ENCODE measurements around the gene CNDP2.

The CNDP2 gene

GRCh38 chr18:74478880-74479279 is 17.3 kb upstream of the CNDP2 start:
- in situ Hi-C loops (cut with HindIII; ENCODE audit: low pct_unique_long_range_greater_than_20kb, low sequenced_read_pairs) = no loop called here
- DNase-seq (ENCODE audit: low read depth in 1 of 2, low spot score in 1 of 2) = no peak

GRCh38 chr18:74479486-74480148 is 16.5 kb upstream of the CNDP2 start:
- DNase-seq (ENCODE audit: low read depth in 1 of 2, low spot score in 1 of 2) = no peak
- TF ChIP-seq JUND (IDR thresholded peaks at IDR 0.05; ENCODE audit: low read depth) = no peak
- in situ Hi-C loops (cut with HindIII; ENCODE audit: low pct_unique_long_range_greater_than_20kb, low sequenced_read_pairs) = no loop called here

More at GRCh38 chr18:74478880-74479279, 17.3 kb upstream of the CNDP2 start:
- TF ChIP-seq JUND (IDR thresholded peaks at IDR 0.05; ENCODE audit: low read depth) = no peak

- in situ Hi-C loops (cut with HindIII; ENCODE audit: low pct_unique_long_range_greater_than_20kb, low sequenced_read_pairs) = no loop called here
- DNase-seq (ENCODE audit: low read depth in 1 of 2, low spot score in 1 of 2) = no peak
- no peak for TF ChIP-seq JUND (IDR thresholded peaks at IDR 0.05; ENCODE audit: low read depth)
These were observed 16.0 kb upstream of the CNDP2 start for GRCh38 chr18:74480149-74480651.

GRCh38 chr18:74482697-74483096 is 13.5 kb upstream of the CNDP2 start:
- in situ Hi-C loops (cut with HindIII; ENCODE audit: low pct_unique_long_range_greater_than_20kb, low sequenced_read_pairs) = no loop called here
- no peak for DNase-seq (ENCODE audit: low read depth in 1 of 2, low spot score in 1 of 2)

GRCh38 chr18:74486119-74486849 is 9.9 kb upstream of the CNDP2 start:
- no peak for DNase-seq (ENCODE audit: low read depth in 1 of 2, low spot score in 1 of 2)
- in situ Hi-C loops (cut with HindIII; ENCODE audit: low pct_unique_long_range_greater_than_20kb, low sequenced_read_pairs) = no loop called here
- TF ChIP-seq JUND (IDR thresholded peaks at IDR 0.05; ENCODE audit: low read depth) = no peak

More at GRCh38 chr18:74482697-74483096, 13.5 kb upstream of the CNDP2 start:
- TF ChIP-seq JUND (IDR thresholded peaks at IDR 0.05; ENCODE audit: low read depth) = no peak

GRCh38 chr18:74488354-74488753 is 7.8 kb upstream of the CNDP2 start:
- TF ChIP-seq JUND (IDR thresholded peaks at IDR 0.05; ENCODE audit: low read depth) = no peak
- in situ Hi-C loops (cut with HindIII; ENCODE audit: low pct_unique_long_range_greater_than_20kb, low sequenced_read_pairs) = no loop called here
- DNase-seq (ENCODE audit: low read depth in 1 of 2, low spot score in 1 of 2) = no peak

GRCh38 chr18:74488864-74489263 is 7.3 kb upstream of the CNDP2 start:
- in situ Hi-C loops (cut with HindIII; ENCODE audit: low pct_unique_long_range_greater_than_20kb, low sequenced_read_pairs) = no loop called here
- no peak for TF ChIP-seq JUND (IDR thresholded peaks at IDR 0.05; ENCODE audit: low read depth)
- DNase-seq (ENCODE audit: low read depth in 1 of 2, low spot score in 1 of 2) = no peak

- no peak for DNase-seq (ENCODE audit: low read depth in 1 of 2, low spot score in 1 of 2)
- in situ Hi-C loops (cut with HindIII; ENCODE audit: low pct_unique_long_range_greater_than_20kb, low sequenced_read_pairs) = no loop called here
- no peak for TF ChIP-seq JUND (IDR thresholded peaks at IDR 0.05; ENCODE audit: low read depth)
These were observed 6.5 kb upstream of the CNDP2 start for GRCh38 chr18:74489676-74490075.

GRCh38 chr18:74492259-74492658 is 3.9 kb upstream of the CNDP2 start:
- TF ChIP-seq JUND (IDR thresholded peaks at IDR 0.05; ENCODE audit: low read depth) = no peak
- in situ Hi-C loops (cut with HindIII; ENCODE audit: low pct_unique_long_range_greater_than_20kb, low sequenced_read_pairs) = no loop called here
- no peak for DNase-seq (ENCODE audit: low read depth in 1 of 2, low spot score in 1 of 2)

- DNase-seq (ENCODE audit: low read depth in 1 of 2, low spot score in 1 of 2) = peak; percentile 41 to 84
- in situ Hi-C loops (cut with HindIII; ENCODE audit: low pct_unique_long_range_greater_than_20kb, low sequenced_read_pairs) = no loop called here
- TF ChIP-seq JUND (IDR thresholded peaks at IDR 0.05; ENCODE audit: low read depth) = no peak
These were observed 2.5 kb upstream of the CNDP2 start for GRCh38 chr18:74493689-74494088.

GRCh38 chr18:74494514-74494913 is 1.6 kb upstream of the CNDP2 start:
- TF ChIP-seq JUND (IDR thresholded peaks at IDR 0.05; ENCODE audit: low read depth) = no peak
- in situ Hi-C loops (cut with HindIII; ENCODE audit: low pct_unique_long_range_greater_than_20kb, low sequenced_read_pairs) = no loop called here
- DNase-seq (ENCODE audit: low read depth in 1 of 2, low spot score in 1 of 2) = no peak

- in situ Hi-C loops (cut with HindIII; ENCODE audit: low pct_unique_long_range_greater_than_20kb, low sequenced_read_pairs) = no loop called here
- peak in 1 of 2 experiments; percentile 73 for DNase-seq (ENCODE audit: low read depth in 1 of 2, low spot score in 1 of 2)
- TF ChIP-seq JUND (IDR thresholded peaks at IDR 0.05; ENCODE audit: low read depth) = no peak
These were observed 553 bp downstream of the CNDP2 start for GRCh38 chr18:74496508-74497323.

- TF ChIP-seq JUND (IDR thresholded peaks at IDR 0.05; ENCODE audit: low read depth) = no peak
- DNase-seq (ENCODE audit: low read depth in 1 of 2, low spot score in 1 of 2) = peak in 1 of 2 experiments; percentile 1
- in situ Hi-C loops (cut with HindIII; ENCODE audit: low pct_unique_long_range_greater_than_20kb, low sequenced_read_pairs) = no loop called here
These were observed 1.1 kb downstream of the CNDP2 start for GRCh38 chr18:74497324-74497676.

Measured in T47D (cell line).